Esophagus squamous epithelium (tissue), 4 donors: ENCODE data around the gene ZWILCH.

Source experiments
- CTCF ChIP-seq, 6 experiments: fragments of 450-650 bp in 4 of 6; fragments of 200-600 bp in 2 of 6; sonication (generic) in 2 of 6; IDR thresholded peaks; one replicate each; pipeline ENCODE4 v1.5.1; 2016 to 2019; ENCODE audit warnings: antibody characterized with exemption in 6 of 6, mild to moderate bottlenecking in 4 of 6, moderate library complexity in 4 of 6
- POLR2A ChIP-seq, 4 donors: fragments of 450-650 bp; IDR thresholded peaks; one replicate each; pipeline ENCODE4 v1.6.1; 2017; ENCODE audit warnings: antibody characterized with exemption in 4 of 4, mild to moderate bottlenecking in 4 of 4, moderate library complexity in 3 of 4

DNA sequence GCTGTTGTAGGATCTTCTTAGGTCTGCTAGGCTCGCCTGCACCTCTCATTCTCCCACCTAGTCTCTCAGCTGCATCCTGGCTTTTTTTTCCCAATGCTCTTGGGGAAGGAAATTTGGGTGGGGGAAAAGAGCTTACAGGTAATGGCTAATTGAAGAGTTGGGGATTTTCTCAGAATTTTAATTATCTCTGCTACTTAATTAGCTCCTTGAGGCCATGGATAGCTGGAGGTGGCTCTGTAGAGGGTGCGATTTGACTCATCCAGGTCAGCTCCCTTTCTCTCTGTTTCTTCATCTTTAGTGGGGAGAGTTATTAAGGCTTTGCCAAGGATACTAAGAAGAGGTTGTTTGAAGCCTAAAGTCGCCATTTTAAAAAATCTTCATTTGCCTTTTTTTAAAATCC lies 30.2 kb upstream of the ZWILCH start:
- TF ChIP-seq CTCF (IDR thresholded peaks at IDR 0.05) = no peak
- TF ChIP-seq POLR2A (IDR thresholded peaks at IDR 0.05) = no peak
